ENCODE data around the gene HOOK2.

The HOOK2 gene

DNA sequence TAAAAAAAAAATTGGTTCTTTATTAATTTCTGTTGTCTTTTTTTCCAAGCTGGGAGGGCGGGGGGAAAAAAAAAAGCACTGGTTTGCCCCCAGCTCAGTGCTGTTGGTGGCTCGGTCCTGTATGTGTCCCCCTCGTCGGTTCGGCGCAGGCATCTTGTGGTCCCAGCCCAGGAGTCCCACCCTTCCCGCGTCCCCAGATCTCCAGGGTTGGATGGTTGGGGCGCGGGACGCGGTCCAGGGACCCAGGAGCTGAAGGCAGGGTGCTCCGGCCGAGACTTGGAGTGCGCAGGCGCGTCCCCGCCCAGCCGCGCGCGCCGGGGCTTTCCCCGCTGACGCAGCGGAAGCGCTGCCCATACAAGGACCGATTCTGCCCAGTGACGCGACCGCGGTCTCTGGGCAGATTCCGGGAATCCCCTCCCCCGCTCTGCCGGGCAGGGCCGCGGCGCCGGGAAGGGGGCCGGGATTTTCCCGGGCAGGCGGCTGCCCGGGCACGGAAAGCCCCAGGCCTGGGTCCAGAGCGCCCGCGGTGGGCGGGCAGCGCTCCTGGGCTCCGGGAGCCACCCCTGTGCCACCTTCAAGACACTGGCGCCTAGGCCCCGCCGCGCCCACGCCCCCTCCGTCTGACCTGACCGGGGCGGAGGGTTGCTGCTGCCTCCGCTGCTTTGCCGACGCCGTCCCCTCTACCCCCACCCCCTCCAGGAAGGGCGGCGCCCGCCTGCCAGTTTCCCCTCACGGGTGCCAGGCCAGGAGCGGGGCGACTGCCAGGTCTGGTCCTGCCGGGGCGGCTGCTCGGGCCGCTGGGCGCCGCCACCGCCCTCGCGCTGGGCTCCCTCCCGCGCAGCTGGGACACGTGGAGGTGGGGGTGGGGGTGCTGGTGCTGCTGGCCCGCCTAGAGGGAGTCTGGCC, 18.2 kb upstream of the HOOK2 start:
- DNase-seq = peak; percentile 86 to 94 (median 90)

DNA sequence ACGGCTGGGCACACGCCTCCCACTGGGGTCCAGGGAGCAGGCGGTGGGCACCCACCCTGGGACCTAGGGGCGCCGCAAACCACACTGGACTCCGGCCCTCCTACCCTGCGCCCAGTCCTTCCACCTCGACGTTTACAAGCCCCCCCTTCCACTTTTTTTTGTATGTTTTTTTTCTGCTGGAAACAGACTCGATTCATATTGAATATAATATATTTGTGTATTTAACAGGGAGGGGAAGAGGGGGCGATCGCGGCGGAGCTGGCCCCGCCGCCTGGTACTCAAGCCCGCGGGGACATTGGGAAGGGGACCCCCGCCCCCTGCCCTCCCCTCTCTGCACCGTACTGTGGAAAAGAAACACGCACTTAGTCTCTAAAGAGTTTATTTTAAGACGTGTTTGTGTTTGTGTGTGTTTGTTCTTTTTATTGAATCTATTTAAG, 17.5 kb upstream of the HOOK2 start:
- peak in 1 of 4 experiments; percentile 50 for DNase-seq

DNA sequence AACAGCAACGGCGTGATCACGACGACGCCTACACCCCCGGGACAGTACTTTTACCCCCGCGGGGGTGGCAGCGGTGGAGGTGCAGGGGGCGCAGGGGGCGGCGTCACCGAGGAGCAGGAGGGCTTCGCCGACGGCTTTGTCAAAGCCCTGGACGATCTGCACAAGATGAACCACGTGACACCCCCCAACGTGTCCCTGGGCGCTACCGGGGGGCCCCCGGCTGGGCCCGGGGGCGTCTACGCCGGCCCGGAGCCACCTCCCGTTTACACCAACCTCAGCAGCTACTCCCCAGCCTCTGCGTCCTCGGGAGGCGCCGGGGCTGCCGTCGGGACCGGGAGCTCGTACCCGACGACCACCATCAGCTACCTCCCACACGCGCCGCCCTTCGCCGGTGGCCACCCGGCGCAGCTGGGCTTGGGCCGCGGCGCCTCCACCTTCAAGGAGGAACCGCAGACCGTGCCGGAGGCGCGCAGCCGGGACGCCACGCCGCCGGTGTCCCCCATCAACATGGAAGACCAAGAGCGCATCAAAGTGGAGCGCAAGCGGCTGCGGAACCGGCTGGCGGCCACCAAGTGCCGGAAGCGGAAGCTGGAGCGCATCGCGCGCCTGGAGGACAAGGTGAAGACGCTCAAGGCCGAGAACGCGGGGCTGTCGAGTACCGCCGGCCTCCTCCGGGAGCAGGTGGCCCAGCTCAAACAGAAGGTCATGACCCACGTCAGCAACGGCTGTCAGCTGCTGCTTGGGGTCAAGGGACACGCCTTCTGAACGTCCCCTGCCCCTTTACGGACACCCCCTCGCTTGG, 16.9 kb upstream of the HOOK2 start:
- peak; percentile 37 to 71 (median 56) for DNase-seq

DNA sequence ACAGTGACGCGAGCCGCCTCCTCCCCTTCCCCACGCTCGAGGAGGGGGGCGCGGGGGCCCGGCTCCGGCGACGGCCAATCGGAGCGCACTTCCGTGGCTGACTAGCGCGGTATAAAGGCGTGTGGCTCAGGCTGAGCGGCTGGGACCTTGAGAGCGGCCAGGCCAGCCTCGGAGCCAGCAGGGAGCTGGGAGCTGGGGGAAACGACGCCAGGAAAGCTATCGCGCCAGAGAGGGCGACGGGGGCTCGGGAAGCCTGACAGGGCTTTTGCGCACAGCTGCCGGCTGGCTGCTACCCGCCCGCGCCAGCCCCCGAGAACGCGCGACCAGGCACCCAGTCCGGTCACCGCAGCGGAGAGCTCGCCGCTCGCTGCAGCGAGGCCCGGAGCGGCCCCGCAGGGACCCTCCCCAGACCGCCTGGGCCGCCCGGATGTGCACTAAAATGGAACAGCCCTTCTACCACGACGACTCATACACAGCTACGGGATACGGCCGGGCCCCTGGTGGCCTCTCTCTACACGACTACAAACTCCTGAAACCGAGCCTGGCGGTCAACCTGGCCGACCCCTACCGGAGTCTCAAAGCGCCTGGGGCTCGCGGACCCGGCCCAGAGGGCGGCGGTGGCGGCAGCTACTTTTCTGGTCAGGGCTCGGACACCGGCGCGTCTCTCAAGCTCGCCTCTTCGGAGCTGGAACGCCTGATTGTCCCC, 16.1 kb upstream of the HOOK2 start, which contains the start of gene JUNB:
TSS of gene JUNB (plus strand) at position 142 of the 706 bp plus-strand sequence. CDS start at position 428, 286 bp downstream.
- peak; percentile 88 to 98 (median 94) for DNase-seq

DNA sequence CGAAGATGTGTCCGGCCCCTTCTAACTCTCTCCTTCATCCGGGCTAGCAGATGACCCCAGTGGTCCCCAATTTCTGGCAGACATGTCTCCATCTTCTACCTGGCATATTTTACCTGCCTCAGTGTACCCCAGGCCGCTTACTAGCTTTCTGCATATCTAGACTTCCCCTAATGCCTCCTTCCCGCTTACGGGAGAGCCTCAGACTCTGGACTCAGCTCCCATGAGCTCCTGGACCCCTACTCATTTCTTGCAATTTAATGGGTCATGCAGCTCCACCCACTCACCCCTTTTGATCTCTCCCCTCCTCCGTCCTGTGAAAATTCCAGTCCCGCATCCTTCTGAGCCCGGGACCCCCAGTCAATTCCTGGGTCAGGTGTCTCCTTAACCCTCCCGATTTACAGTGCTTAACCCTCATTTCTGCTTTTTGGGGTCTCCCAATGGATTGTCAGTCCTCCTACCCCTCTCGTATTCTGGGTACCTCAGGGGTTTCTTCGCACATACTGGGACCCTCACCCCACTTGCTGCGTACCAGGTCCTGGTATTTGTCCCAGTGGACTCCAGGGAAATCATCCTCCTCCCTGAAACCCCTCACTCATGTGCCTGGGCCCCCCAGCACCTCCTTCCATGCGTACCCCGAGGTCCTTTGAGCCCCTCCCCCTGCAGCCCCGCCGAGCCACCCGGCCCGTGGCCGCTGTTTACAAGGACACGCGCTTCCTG, 15.4 kb upstream of the HOOK2 start:
- DNase-seq = no peak

DNA sequence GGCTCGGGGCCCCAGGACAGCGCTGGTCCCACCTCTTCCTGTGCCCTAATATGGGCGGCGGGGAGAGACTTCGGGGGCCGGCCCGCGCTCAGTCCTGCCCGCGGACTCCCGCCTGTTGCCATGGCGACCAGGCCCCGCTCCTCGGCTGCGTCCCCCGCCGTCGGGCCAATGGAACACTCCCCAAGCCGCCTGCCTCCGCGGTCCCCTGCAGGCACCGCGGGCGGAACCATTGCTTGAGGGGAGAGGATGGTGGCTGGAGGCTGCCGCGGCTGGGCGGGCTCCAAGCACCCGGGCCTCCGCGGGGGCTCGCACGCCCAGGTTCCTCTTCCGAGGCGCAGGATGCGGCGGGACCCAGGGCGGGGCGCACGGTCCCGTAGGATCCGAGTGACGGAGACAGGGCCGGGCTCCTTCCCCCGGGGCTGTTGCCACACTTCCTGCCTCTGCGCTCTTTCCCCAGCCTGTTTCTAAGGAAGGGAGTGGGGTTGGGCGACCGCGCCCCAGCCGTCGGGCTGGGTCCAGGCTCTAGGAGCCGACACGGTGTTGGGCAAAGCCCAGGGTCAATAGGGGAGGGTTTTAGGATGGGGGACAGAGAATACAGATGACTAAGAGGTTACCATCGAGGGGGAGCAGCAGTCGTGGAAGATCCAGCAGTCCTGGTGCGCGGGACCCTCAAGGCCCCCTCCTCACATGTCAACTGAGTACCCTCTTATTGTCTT, 14.7 kb upstream of the HOOK2 start:
- DNase-seq = peak; percentile 38 to 80 (median 67)

DNA sequence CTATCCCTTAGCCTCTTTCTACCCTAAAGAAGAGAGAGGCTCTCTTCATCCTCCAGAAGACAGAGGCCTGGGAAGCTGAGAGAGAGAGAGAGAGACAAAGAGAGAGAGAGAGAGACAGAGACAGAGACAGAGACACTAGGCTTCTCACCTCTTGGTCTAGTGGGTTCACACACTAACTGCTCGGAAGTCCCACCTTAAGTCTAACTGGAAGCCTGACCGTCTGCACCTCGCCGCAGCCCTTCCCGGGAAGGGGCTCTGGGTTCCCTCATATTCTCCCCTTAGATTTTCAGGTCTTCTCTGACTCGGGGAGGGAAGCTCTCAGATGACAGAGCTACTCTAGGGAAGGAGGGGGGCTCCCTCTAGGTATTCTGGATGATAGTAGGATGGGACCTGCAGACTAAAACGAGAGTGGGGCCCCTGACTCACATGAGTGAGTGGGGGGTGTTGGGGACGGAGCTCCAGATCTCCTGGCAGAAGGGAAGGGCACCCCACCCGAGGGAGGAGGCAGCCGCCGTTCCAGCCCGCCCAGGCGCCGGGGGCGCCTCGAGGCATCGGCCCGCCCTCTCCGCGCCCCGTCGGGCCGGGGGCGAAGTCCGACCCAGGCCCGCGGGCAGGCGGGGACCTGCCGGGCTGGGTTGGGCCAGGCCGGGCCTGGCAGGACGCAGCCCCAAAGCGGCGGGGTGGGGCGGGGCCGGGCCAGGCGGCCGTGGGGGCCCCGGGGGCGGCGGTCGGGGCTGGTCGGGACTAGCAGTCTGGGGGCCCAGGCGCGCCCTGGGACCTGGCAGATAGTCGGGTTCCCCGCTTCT, 13.9 kb upstream of the HOOK2 start:
- DNase-seq = peak in 1 of 4 experiments; percentile 41

DNA sequence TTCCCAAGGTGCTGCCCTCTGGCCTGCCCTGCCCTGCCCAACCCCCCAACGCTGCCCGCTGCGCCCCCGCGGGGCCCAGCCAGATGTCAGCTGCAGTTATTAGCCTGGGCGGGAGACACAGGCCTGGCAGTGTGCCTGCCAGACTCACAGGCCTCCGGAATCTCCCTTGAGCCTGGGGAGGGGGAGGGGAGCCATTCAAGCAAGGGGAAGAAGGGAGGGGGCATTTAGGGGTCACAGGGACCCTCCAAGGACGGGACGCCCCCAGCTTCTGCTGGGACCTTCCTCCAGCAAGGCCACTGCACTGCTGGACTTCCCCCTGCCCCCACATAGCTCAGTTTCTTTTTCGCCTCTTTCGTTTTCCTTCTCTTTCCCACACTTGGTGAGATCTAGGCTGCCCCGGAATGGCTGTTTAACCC, 13.3 kb upstream of the HOOK2 start:
- no peak for DNase-seq

DNA sequence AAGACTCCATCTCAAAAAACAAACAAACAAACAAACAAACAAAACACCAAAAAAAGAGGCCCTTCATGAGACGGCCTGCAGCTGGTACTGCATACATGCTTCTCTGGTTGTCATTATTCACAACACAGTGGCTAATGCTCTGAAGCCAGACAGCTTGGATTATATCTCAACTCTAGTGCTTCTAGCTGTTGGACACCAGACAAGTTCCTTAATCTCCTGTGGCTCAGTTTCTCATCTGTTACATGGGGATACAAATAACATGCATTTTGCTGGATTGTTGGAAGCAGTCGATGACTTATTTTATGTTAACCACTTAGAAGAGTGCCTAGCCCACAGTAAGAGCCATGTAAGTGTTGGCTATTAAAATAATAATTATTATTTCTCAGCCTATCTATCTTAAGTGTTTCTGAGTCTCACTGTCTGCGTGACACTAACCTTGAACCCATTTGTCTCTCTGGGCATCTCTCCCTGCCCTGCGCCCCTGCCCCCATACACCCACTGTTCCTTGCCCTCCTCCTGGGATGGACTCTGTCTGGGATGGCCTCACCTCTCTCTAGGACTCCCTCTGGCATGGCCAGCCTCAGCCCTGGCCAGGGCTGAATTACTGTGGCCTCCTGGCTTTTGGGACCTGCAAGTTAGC, 12.8 kb upstream of the HOOK2 start:
- no peak for DNase-seq

DNA sequence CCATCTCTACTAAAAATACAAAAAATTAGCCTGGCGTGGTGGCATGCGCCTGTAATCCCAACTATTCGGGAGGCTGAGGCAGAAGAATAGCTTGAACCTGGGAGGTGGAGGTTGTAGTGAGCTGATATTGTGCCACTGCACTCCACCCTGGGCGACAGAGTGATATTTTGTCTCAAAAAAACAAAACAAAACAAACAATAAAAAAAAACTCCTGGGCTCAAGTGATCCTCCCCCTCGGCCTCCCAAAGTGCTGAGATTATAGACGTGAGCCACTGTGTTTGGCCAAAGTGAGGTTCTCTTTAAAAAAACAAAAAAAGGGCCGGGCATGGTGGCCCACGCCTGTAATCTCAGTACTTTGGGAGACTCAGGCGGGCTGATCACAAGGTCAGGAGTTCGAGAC, 12.1 kb upstream of the HOOK2 start:
- no peak for DNase-seq

DNA sequence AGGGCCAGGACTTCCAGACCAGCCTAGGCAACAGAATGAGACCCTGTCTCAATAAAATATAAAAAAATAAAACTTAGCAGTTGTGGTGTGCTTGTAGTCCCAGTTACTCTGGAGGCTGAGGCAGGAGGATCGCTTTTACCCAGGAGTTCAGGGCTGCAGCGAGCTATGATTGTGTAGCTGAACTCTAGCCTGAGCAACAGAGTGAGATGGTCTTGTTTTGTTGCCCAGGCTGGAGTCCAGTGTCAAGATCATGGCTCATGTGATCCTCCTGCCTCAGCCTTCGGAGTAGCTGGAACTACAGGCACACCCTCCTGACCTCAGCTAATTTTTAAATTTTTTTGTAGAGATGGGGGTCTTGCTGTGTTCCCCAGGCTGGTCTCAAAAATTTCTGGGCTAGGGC, 11.6 kb upstream of the HOOK2 start:
- DNase-seq = no peak

DNA sequence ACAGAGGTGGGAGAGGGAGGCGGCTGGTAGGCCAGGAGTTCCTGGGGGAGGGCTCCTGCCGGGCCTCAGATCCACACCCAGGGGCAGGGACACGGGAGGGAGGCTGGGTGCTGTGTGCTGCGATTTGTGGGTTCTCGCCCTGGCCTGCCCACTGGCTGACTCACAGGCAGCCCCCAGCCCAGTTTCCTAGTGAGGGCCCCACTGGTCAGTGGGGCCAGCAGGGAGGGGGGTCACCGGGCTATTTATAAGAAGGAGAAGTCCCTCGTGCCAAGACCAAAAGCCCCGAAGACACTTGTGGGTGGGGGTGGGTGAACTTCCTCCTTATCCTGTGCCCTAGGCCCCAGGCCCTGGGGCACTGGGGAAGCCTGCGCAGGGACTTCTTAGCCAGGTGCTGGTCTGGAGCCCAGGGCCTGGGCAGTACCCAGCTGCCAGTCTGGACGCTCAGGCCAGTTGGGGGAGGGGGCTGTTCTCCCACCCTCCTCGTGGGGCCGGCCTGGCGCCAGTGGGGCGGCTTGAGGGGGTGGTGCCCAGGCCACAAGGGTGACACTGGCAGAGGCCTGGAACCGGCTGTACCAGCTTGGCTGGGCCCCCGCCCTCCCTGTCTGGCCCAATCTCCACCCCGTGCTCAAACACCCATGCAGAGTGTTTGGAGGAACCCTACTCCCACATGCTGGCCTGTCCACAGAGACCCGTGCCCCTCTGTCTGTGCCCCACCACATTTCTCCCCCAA, 11.0 kb upstream of the HOOK2 start:
- DNase-seq = no peak

DNA sequence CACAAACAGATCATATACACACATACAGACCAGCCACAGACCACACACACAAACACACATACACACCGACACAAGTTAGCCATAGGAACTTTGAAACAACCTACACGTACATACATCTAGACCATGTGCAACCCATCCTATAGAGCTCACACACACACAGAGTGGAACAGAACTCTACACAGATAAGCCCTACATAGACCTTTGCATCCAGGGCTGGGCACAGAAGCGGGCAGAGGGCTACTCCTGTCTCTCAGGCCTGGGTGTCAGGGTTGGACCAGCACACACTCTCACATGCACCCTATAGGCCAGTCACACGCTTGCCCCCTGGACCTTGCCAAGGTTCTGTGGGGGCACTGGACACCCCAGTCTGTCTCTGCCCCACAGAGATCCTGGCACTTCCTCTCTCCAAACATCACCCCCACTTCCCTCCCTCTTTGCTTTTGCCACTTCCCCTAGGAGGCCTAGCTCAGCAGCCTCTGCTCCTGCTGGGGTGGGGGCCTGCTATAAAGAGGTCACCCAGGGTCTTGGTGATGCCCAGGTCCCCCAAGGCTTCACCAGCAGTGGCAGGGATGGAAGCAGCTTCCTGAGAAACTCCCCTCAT, 10.2 kb upstream of the HOOK2 start:
- DNase-seq = no peak

DNA sequence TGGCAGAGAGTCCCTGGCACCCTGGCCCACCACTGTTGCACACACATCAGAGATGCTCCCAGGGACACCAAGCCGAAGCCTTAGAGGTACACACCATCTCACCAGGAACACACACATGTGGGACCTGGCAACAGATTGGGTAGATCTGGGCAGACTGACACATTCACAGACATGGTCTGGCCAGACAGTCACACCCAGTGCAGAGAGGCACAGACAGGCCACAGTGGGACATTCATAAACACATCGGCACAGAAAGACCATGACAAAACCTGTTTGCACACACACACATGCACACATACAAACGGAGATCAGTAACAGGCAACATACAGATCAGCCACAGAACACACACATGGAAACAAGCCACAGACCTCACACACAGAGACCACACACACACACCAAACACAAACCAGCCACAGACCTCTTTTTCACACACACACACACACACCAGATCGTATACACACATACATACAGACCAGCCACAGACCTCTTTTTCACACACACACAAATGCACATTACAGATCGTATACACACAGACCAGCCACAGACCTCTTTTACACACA, 9.6 kb upstream of the HOOK2 start:
- no peak for DNase-seq

DNA sequence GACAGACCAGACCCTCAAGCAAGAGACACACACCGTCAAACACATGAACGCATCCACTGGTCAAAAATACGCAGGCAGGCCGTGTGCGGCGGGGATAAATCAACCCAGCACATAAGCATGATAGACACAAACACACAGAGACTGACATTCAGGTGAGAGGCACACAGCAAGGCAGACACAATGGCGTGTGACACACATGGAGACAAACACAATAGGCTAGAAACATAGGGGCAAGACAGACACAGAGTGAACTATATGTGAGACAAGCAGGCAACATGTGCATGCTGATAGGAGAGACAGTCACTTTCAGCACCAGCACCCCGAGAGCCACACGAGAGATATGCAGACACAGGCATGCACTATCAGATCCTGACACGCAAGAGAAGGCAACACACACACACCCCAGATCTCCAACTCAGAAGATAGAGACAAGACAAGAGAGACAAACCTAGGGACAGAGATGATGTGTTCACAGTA, 9.1 kb upstream of the HOOK2 start:
- DNase-seq = no peak

DNA sequence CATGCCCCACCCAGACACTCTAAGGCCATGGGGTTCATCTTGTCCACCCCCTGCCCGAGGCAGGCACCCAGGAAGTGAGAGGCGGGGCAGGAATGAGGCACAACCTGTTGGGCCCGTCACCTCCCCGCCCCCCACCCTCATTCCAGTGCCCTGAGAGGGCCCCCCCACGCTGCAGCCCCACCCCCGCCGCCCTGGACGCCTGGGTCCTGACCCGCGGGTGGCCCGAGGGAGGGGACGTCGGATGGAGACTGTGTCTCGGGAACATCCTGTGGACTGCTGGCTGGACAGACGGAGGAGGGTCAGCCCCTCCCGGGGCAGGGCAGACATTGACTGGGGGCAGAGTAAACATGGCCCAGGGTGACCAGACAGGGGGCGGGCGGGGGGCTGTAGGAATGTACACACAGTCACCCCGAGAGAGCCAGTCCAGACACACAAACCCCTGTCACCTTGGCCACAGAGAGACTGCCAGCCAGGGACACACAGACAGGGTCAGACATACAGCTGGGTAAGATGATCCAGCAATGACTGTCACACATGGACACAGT, 8.6 kb upstream of the HOOK2 start:
- DNase-seq = no peak

DNA sequence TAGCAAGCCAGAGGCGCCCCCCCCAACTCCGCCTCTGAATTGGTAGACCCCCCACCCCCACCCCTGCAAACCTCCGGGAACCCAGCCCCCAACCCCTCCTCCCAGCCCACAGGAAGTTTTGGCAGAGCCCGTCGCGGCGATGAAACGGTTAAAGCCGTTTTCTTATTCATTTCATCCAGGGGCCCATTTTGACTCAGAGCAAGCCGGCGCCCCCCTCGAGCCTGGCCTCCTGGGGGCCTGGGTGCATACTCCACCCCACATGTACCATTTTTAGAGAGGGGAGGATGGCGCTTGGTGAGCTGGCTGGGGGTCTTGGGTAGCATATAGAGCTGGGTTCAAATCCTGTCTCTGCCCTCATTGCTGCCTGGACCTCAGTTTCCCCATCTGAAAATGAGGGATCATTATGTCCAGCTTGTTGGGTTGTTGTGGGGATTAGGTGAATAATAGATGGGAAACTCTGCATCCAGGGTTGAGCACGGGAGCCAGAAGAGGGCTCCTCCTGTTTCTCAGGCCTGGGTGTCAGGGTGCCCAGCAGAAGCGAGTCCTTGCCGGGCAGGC, 8.0 kb upstream of the HOOK2 start:
- DNase-seq = no peak

All from activated naive CD4-positive, alpha-beta T cell (primary cell).